Stimulated activated CD8-positive, alpha-beta memory T cell treated with anti-CD3 and anti-CD28 coated beads, Interleukin-15, amount 100 ng/mL, for 24 hours (primary cell): Measurements from ENCODE around the gene RGS14.

Experiments
- DNase-seq: peaks from one replicate; pipeline ENCODE4 v3.0.0-alpha.2; 2020; ENCODE audit warnings: low read depth

RGS14 gene

DNA sequence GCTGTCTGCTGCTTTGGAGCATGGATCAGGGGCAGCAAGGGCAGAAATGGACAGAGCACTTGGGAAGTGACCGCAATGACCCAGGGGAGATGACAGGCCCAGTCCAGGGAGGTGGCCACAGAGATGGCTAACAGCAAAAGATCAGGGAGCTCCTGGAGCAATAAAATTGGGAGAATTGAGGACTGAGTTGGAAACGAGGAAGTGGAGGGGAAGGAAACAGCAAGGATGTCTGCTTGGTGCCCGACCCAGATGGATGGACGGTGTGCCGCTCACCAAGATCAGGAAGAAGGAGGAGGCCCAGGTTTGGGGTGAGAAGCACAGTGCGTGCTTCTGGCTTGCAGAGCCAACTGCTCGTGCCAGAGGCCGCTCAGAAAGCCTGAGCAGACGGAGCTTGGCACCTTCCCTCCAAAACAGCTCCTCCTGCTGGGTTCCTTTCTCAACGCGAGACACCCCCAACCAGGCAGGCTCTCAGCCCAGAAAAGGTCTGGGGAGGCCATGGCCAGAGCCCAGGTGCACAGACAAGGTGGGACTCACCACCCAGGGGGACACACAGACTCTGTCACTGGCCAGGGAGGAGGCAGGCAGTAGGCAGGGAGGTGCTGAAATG is 24.8 kb downstream of the RGS14 start:
- DNase-seq, result no peak

GRCh38 chr5:177383181-177383580 is 25.5 kb downstream of the RGS14 start:
- no peak for DNase-seq

GRCh38 chr5:177384134-177384533 is 26.4 kb downstream of the RGS14 start, which contains the start of gene SLC34A1:
SLC34A1 (plus strand) TSS chr5:177384434; CDS start chr5:177385742, 1,308 bp downstream.
- no peak for DNase-seq

DNA sequence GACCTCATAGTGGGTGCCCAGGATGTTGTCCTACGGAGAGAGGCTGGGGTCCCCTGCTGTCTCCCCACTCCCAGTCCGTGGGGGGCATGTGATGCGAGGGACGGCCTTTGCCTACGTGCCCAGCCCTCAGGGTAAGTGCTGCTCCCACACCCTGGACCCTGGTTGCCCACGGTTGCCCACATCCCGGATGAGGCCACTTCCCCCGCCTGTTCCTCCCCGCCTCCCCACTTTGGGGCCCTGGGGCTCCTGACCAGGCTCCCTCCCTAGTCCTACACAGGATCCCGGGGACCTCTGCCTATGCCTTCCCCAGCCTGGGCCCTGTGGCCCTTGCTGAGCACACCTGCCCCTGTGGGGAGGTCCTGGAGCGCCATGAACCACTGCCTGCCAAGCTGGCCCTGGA is 28.0 kb downstream of the RGS14 start:
- no peak for DNase-seq

- no peak for DNase-seq
These were observed 28.8 kb downstream of the RGS14 start for GRCh38 chr5:177386542-177386941.

- DNase-seq, result no peak
These were observed 29.7 kb downstream of the RGS14 start for GRCh38 chr5:177387405-177387804.

DNA sequence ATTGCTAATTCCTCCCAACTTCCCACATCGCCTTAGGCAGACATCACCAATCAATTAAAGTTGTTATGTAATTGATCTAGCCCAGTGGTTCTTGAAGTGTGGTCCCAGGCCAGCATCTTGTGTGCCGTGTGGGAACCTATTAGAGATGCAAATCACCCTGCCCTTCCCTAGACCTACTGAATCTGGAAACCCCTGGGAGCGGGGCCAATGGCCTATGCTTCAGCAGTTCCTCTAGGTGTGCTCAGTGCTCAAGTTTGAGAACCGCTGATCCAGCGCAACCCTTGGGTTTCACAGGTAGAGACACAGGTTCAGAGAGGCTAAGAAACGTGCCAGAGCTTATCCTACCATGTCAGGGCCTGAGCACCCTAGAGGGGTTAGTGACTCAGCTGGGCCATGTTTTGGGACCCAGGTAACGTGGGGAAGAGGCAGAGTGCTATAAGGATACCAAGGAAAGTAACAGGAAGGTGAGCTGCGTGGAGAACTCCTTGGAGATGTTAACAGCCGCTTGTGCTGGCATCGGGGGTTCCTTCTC is 30.9 kb downstream of the RGS14 start:
- DNase-seq, result no peak

- no peak for DNase-seq
These were observed 31.8 kb downstream of the RGS14 start for GRCh38 chr5:177389241-177390169.

GRCh38 chr5:177390363-177391300 is 32.9 kb downstream of the RGS14 start:
- DNase-seq, result peak; percentile 71

DNA sequence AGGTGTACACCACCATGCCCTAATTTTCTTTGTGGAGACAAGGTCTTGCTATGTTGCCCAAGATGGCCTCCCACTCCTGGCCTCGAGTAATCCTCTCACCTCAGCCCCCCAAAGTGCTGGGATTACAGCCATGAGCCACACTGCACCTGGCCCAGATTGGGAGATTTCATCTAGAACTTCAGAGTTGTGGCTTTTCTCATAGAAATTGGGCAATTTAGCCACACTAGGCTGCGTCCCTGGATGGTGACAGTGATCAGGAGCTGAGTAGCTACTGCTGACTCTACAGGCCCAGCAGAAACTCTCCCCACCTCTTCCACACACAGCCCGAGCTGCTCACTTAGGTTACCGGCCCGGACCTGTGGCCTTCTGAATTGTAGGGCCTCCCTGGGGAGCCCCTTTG is 35.0 kb downstream of the RGS14 start:
- DNase-seq, result no peak

- no peak for DNase-seq
These were observed 35.6 kb downstream of the RGS14 start for GRCh38 chr5:177393206-177393765.

DNA sequence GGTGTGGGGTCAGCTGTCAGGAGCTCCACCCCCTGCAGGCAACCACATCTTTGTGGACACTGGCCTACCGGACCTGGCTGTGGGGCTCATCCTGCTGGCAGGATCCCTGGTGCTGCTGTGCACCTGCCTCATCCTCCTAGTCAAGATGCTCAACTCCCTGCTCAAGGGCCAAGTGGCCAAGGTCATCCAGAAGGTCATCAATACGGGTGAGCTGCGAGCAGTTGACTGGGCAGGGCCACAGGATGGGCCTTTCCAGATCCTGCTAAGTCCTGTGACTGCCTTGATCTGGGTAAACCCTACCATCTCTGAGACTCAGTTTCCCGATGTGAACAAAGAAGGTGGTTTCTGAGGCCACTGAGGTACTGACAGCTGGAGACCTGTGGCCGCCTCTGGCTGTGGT is 36.3 kb downstream of the RGS14 start:
- no peak for DNase-seq

- DNase-seq, result no peak
These were observed 38.4 kb downstream of the RGS14 start for GRCh38 chr5:177396078-177396477.

DNA sequence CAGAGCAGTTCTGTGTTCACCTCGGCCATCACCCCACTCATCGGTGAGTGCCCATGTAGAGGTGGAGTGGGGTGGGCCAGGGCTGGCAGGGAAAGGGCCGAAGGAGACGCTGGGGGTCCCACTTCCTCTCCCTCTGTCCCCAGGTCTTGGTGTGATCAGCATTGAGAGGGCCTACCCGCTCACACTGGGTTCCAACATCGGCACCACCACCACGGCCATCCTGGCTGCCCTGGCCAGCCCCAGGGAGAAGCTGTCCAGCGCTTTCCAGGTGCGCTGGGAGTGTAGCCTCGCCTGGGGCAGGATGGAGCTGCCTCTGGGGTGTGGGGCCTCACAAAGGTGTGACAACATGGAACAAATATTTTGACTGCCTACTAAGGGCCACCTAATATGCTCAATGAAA is 39.1 kb downstream of the RGS14 start:
- no peak for DNase-seq

- no peak for DNase-seq
These were observed 40.2 kb downstream of the RGS14 start for GRCh38 chr5:177397875-177398390.

DNA sequence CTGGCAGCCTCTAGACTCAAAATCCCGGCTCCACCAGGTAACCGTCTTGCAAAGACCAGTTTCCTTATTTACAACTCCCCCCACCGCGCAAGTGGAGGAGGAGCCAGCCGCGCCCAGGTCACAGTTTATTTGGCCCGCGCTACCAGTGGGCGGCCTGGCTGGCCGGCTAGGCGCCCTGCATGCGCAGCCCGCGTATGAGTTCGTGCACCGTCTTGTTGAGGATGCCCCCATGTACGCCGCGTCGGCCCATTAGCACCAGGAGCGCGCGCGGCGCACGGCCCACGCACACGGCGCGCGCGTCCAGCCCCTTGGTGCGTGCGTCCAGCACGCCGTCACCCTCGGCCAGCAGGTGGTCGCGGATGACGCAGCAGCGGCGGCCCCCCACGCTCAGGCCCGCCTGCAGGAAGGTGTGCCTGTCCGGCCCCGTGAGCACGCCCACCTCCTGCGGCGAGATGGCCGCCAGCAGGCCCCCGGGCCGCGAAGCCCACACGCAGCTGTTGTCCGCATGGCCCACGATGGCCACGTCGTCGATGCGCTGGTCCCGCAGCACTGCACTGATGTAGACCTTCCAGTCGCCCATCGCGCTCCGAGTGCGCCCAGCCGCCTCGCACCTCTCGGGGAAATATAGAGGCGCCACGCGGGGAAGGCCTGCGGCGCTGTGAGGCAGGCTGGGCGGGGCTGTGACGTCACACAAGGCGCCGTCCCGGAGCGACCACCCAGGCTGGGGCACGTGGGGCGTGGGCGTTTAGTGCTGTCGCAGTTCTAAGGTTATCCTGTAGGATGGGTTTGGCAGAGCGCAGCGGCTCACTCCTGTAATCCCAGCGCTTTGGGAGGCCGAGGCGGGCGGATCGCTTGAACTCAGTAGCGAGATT is 42.5 kb downstream of the RGS14 start, which contains the start of gene PFN3:
PFN3 (minus strand) TSS at position 665 of the 872 bp plus-strand sequence; CDS start at position 580, 85 bp downstream.
- no peak for DNase-seq

DNA sequence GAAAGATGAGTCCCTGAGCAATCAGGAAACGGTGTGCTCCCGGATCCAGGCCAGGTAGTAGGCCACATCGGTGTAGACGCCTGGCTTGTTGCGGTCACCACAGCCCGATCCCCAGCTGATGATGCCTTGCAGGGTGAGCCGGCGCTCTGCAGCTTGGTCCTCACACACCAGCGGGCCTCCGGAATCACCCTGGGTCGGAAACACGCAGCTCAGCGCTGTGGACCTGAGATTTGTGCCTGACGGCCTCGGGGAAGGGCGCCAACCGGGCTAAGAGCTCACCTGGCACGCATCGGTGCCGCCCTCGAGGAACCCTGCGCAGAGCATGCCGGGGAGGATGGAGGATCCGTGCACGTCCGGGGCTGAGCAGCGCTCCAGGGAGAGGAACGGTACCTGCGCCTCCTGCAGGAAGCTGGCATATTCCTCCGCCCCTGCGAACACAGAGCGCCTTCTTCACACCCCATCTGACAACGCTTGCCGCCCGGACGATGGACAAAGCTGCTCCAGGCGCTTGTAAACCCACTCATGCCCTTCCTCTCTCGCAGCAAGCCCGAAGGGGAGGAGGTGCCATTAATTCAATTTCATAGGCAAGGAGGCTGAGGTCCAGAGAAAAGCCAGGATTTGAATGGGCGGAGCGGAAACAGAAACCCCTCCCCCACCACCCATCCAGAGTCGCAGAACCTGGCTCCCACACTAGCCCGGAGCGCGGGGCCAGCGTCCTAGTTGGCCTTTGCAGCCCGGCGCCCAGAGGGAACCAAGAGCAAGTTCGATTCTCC is 44.7 kb downstream of the RGS14 start:
- no peak for DNase-seq

GRCh38 chr5:177403102-177403791 is 45.5 kb downstream of the RGS14 start:
- DNase-seq, result no peak
